WTC11 (cell line): ENCODE results near the gene LZIC. TPM values are rescaled to one million over a fixed set of nuclear protein-coding genes. Genes with fewer than 3 reads are reported as not detected.

Experiments
- ATAC-seq: fragments of 200-7000 bp; cut with Tn5 transposase; 2 replicates; pipeline ENCODE4 v1.10.0; 2021; ENCODE audit warnings: mild to moderate bottlenecking, moderate library complexity
- CTCF ChIA-PET: fragments of 300-600 bp; sonication (Branson Sonifier 250); formaldehyde crosslinking; loops from one replicate; lab custom pipeline; 2021; ENCODE audit warnings: antibody characterized with exemption; lab: Charles Lee
- POLR2A ChIA-PET: fragments of 350-600 bp; sonication (Branson Sonifier 250); formaldehyde crosslinking; loops from one replicate; lab custom pipeline; 2021; ENCODE audit warnings: antibody characterized with exemption; lab: Charles Lee
- DNase-seq: peaks from one replicate; pipeline ENCODE4 v3.0.0; 2021; ENCODE audit warnings: low spot score
- H3K27ac Mint-ChIP-seq: 2 replicates; pipeline ENCODE4 v1.8.0; 2021; ENCODE audit warnings: mixed read lengths
- H3K27me3 Mint-ChIP-seq: 2 replicates; pipeline ENCODE4 v1.8.0; 2021; ENCODE audit warnings: low read depth, mild to moderate bottlenecking, moderate library complexity, mixed read lengths
- H3K36me3 Mint-ChIP-seq: 2 replicates; pipeline ENCODE4 v1.8.0; 2021; ENCODE audit warnings: mixed read lengths
- H3K4me1 Mint-ChIP-seq: 2 replicates; pipeline ENCODE4 v1.8.0; 2022; ENCODE audit warnings: mixed read lengths
- H3K4me3 Mint-ChIP-seq: 2 replicates; pipeline ENCODE4 v1.8.0; 2021; ENCODE audit warnings: mild to moderate bottlenecking, moderate library complexity, mixed read lengths
- H3K9me3 Mint-ChIP-seq: 2 replicates; pipeline ENCODE4 v1.8.0; 2021; ENCODE audit warnings: mixed read lengths
- ARID4B ChIP-seq: sonication (generic); formaldehyde crosslinking; IDR thresholded peaks from 2 replicates; pipeline ENCODE4 v1.8.0; 2023; ENCODE audit warnings: missing genetic modification reagents, mild to moderate bottlenecking, borderline replicate concordance
- ATF1 ChIP-seq: sonication (generic); formaldehyde crosslinking; IDR thresholded peaks from 2 replicates; pipeline ENCODE4 v1.8.1; 2023; ENCODE audit warnings: mild to moderate bottlenecking, moderate library complexity, missing genetic modification reagents
- CDX4 ChIP-seq: fragments of 250-450 bp; sonication (Bioruptor Pico); IDR thresholded peaks from 2 replicates; pipeline ENCODE4 v1.9.0; 2021; ENCODE audit warnings: moderate library complexity, mild to moderate bottlenecking, inconsistent platforms, borderline replicate concordance
- CREB1 ChIP-seq: sonication (generic); formaldehyde crosslinking; IDR thresholded peaks from 2 replicates; pipeline ENCODE4 v1.8.0; 2023; ENCODE audit warnings: mild to moderate bottlenecking, missing genetic modification reagents
- CREM ChIP-seq: sonication (generic); formaldehyde crosslinking; IDR thresholded peaks from 2 replicates; pipeline ENCODE4 v1.8.1; 2022; ENCODE audit warnings: mild to moderate bottlenecking, missing genetic modification reagents, moderate library complexity
- ERG ChIP-seq: fragments of 250-450 bp; sonication (Bioruptor Pico); IDR thresholded peaks from 2 replicates; pipeline ENCODE4 v1.8.0; 2021; ENCODE audit warnings: mild to moderate bottlenecking
- ETV6 ChIP-seq: sonication (generic); formaldehyde crosslinking; IDR thresholded peaks from 2 replicates; pipeline ENCODE4 v1.8.1; 2022; ENCODE audit warnings: mild to moderate bottlenecking, missing genetic modification reagents
- HMGA2 ChIP-seq: fragments of 250-450 bp; sonication (Bioruptor Pico); IDR thresholded peaks from 2 replicates; pipeline ENCODE4 v1.4.0; 2021; ENCODE audit warnings: mild to moderate bottlenecking, moderate library complexity
- MXD4 ChIP-seq: fragments of 250-450 bp; sonication (Bioruptor Pico); IDR thresholded peaks from 2 replicates; pipeline ENCODE4 v1.8.0; 2021; ENCODE audit warnings: mild to moderate bottlenecking, moderate library complexity, borderline replicate concordance
- NR1H2 ChIP-seq: sonication (generic); formaldehyde crosslinking; IDR thresholded peaks from 2 replicates; pipeline ENCODE4 v1.9.0; 2021; ENCODE audit warnings: mild to moderate bottlenecking, moderate library complexity, missing genetic modification reagents
- PREB ChIP-seq: sonication (generic); formaldehyde crosslinking; IDR thresholded peaks from 2 replicates; pipeline ENCODE4 v1.8.1; 2022; ENCODE audit warnings: mild to moderate bottlenecking, missing genetic modification reagents, moderate library complexity, borderline replicate concordance
- PRRX2 ChIP-seq: fragments of 250-450 bp; sonication (Bioruptor Pico); IDR thresholded peaks from 2 replicates; pipeline ENCODE4 v1.8.0; 2021; ENCODE audit warnings: mild to moderate bottlenecking
- SMAD4 ChIP-seq: sonication (generic); formaldehyde crosslinking; IDR thresholded peaks from 2 replicates; pipeline ENCODE4 v1.8.0; 2022; ENCODE audit warnings: mild to moderate bottlenecking, missing genetic modification reagents
- SOX15 ChIP-seq: fragments of 250-450 bp; sonication (Bioruptor Pico); IDR thresholded peaks from 2 replicates; pipeline ENCODE4 v1.9.0; 2021; ENCODE audit warnings: mild to moderate bottlenecking
- TEAD4 ChIP-seq: sonication (generic); formaldehyde crosslinking; IDR thresholded peaks from 2 replicates; pipeline ENCODE4 v1.8.0; 2022; ENCODE audit warnings: mild to moderate bottlenecking, missing genetic modification reagents
- ZMAT4 ChIP-seq: fragments of 250-450 bp; sonication (Bioruptor Pico); IDR thresholded peaks from 2 replicates; pipeline ENCODE4 v1.9.0; 2021; ENCODE audit warnings: mild to moderate bottlenecking
- ZNF232 ChIP-seq: sonication (generic); formaldehyde crosslinking; IDR thresholded peaks from 2 replicates; pipeline ENCODE4 v1.8.0; 2022; ENCODE audit warnings: mild to moderate bottlenecking, missing genetic modification reagents
- ZNF317 ChIP-seq: sonication (generic); formaldehyde crosslinking; IDR thresholded peaks from 2 replicates; pipeline ENCODE4 v1.8.1; 2023; ENCODE audit warnings: low read depth, mild to moderate bottlenecking, moderate library complexity, missing genetic modification reagents, borderline replicate concordance
- ZNF423 ChIP-seq: fragments of 250-450 bp; sonication (Bioruptor Pico); IDR thresholded peaks from 2 replicates; pipeline ENCODE4 v2.1.2; 2022; ENCODE audit warnings: mild to moderate bottlenecking, moderate library complexity
- ZNF512 ChIP-seq: sonication (generic); formaldehyde crosslinking; IDR thresholded peaks from 2 replicates; pipeline ENCODE4 v1.8.1; 2022; ENCODE audit warnings: missing genetic modification reagents, borderline replicate concordance
- total RNA-seq: library from RNA; stranded (reverse); gene quantifications from 3 replicates; pipeline ENCODE4 v1.2.3, GENCODE V29; 2021
- TF ChIP-seq, protein P1 (sequence below): sonication (generic); formaldehyde crosslinking; IDR thresholded peaks from 2 replicates; pipeline ENCODE4 v1.8.1; 2022; ENCODE audit warnings: low read depth, missing genetic modification reagents, borderline replicate concordance
- TF ChIP-seq, protein P2 (sequence below): fragments of 250-450 bp; sonication (Bioruptor Pico); IDR thresholded peaks from 2 replicates; pipeline ENCODE4 v1.9.0; 2021; ENCODE audit warnings: mild to moderate bottlenecking

LZIC gene
- total RNA-seq, 1 experiment from 2014 or later = 16.9 TPM

- TF ChIP-seq CDX4 (no peak), ZMAT4 (CRISPR knock-in tag) (no peak), SOX15 (no peak), ZNF512 (no peak), PREB (CRISPR knock-in tag) (no peak), ZNF232 (CRISPR knock-in tag) (no peak), CREB1 (CRISPR knock-in tag) (no peak), NR1H2 (no peak), CREM (CRISPR knock-in tag) (no peak)
- TF ChIP-seq, protein P1, sequence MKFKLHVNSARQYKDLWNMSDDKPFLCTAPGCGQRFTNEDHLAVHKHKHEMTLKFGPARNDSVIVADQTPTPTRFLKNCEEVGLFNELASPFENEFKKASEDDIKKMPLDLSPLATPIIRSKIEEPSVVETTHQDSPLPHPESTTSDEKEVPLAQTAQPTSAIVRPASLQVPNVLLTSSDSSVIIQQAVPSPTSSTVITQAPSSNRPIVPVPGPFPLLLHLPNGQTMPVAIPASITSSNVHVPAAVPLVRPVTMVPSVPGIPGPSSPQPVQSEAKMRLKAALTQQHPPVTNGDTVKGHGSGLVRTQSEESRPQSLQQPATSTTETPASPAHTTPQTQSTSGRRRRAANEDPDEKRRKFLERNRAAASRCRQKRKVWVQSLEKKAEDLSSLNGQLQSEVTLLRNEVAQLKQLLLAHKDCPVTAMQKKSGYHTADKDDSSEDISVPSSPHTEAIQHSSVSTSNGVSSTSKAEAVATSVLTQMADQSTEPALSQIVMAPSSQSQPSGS (CRISPR knock-in tag) = no peak
- TF ChIP-seq, all 79 proteins: peak for 0
Measured at GRCh38 chr1:9989773-9990172, 46.6 kb upstream of the LZIC start (continued).

GRCh38 chr1:9985001-9985400 lies 41.8 kb upstream of the LZIC start:
- H3K27ac Mint-ChIP-seq = no peak overlapping the region
- CTCF ChIA-PET = no interaction called here
- H3K4me1 Mint-ChIP-seq = no peaks in the 10 kb centered on the region
- H3K4me3 Mint-ChIP-seq = no peak overlapping the region
- ATAC-seq (no peak), DNase-seq (no peak)
- no peaks in the 10 kb centered on the region for H3K9me3 Mint-ChIP-seq
- no peaks in the 10 kb centered on the region for H3K36me3 Mint-ChIP-seq
- POLR2A ChIA-PET = no interaction called here
- no peaks in the 10 kb centered on the region for H3K27me3 Mint-ChIP-seq
- TF ChIP-seq SMAD4 (no peak), ETV6 (CRISPR knock-in tag) (no peak), ZNF423 (CRISPR knock-in tag) (no peak), PRRX2 (CRISPR knock-in tag) (no peak), TEAD4 (CRISPR knock-in tag) (no peak), ZNF317 (no peak), MXD4 (no peak), ZNF512 (no peak), ATF1 (CRISPR knock-in tag) (no peak), ARID4B (CRISPR knock-in tag) (no peak), HMGA2 (CRISPR knock-in tag) (no peak), ERG (CRISPR knock-in tag) (no peak)
- TF ChIP-seq, protein P2, sequence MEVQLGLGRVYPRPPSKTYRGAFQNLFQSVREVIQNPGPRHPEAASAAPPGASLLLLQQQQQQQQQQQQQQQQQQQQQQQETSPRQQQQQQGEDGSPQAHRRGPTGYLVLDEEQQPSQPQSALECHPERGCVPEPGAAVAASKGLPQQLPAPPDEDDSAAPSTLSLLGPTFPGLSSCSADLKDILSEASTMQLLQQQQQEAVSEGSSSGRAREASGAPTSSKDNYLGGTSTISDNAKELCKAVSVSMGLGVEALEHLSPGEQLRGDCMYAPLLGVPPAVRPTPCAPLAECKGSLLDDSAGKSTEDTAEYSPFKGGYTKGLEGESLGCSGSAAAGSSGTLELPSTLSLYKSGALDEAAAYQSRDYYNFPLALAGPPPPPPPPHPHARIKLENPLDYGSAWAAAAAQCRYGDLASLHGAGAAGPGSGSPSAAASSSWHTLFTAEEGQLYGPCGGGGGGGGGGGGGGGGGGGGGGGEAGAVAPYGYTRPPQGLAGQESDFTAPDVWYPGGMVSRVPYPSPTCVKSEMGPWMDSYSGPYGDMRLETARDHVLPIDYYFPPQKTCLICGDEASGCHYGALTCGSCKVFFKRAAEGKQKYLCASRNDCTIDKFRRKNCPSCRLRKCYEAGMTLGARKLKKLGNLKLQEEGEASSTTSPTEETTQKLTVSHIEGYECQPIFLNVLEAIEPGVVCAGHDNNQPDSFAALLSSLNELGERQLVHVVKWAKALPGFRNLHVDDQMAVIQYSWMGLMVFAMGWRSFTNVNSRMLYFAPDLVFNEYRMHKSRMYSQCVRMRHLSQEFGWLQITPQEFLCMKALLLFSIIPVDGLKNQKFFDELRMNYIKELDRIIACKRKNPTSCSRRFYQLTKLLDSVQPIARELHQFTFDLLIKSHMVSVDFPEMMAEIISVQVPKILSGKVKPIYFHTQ (CRISPR knock-in tag) = no peak
